IMR-90 (cell line): ENCODE results near the gene TIMM23B.
"Not testable (repeated sequence)": the region's sequence is repeated elsewhere in the genome, so short reads cannot be mapped to it uniquely, and the experiment has no call there.

Source experiments
- BHLHE40 ChIP-seq: fragments of 150-350 bp; IDR thresholded peaks from 2 replicates; pipeline ENCODE4 v1.6.1; 2016; ENCODE audit warnings: mild to moderate bottlenecking, low read depth, low read length
- CEBPB ChIP-seq: IDR thresholded peaks from 2 replicates; pipeline ENCODE4 v1.6.1; 2012; ENCODE audit warnings: low read depth, low read length, improper control_type of control experiment
- CHD1 ChIP-seq: IDR thresholded peaks from 2 replicates; pipeline ENCODE4 v1.6.1; 2012; ENCODE audit warnings: low read depth, low read length, improper control_type of control experiment
- CTCF ChIP-seq: conservative IDR thresholded peaks from 2 replicates; pipeline ENCODE4 v1.5.1; 2012; ENCODE audit warnings: mild to moderate bottlenecking, low read depth, low read length, improper control_type of control experiment
- MAFK ChIP-seq: IDR thresholded peaks from 2 replicates; pipeline ENCODE4 v1.6.1; 2012; ENCODE audit warnings: low read depth, low read length, improper control_type of control experiment
- MAZ ChIP-seq: IDR thresholded peaks from 2 replicates; pipeline ENCODE4 v1.6.1; 2012; ENCODE audit warnings: low read depth, mild to moderate bottlenecking, low read length, improper control_type of control experiment, moderate library complexity, borderline replicate concordance
- POLR2A ChIP-seq: IDR thresholded peaks from 2 replicates; pipeline ENCODE4 v1.6.1; 2012; ENCODE audit warnings: mild to moderate bottlenecking, low read depth, low read length
- RAD21 ChIP-seq: IDR thresholded peaks from 2 replicates; pipeline ENCODE4 v1.6.1; 2012; ENCODE audit warnings: low read length, improper control_type of control experiment
- RCOR1 ChIP-seq: IDR thresholded peaks from 2 replicates; pipeline ENCODE4 v1.6.1; 2012; ENCODE audit warnings: mild to moderate bottlenecking, low read length, improper control_type of control experiment; ENCODE audit not compliant: insufficient replicate concordance
- SMC3 ChIP-seq: fragments of 150-350 bp; IDR thresholded peaks from 2 replicates; pipeline ENCODE4 v1.6.1; 2016; ENCODE audit warnings: low read depth, mild to moderate bottlenecking, antibody characterized with exemption, low read length, moderate library complexity
- USF2 ChIP-seq: fragments of 150-350 bp; IDR thresholded peaks from 2 replicates; pipeline ENCODE4 v1.6.1; 2017; ENCODE audit warnings: mild to moderate bottlenecking, antibody characterized with exemption, low read length, low read depth

GRCh38 chr10:50017646-50018045 is 75.8 kb downstream of the TIMM23B start:
- not testable (repeated sequence) for TF ChIP-seq POLR2A, CTCF, RAD21, CEBPB, RCOR1, SMC3, USF2, MAFK, BHLHE40, CHD1, MAZ
